Urinary bladder (tissue), 4 donors: ENCODE data around the gene TYMS. TPM values are rescaled to one million over a fixed set of nuclear protein-coding genes. Genes with fewer than 3 reads are reported as not detected.
A peak's percentile ranks its signal among the peaks of the same experiment; 100 is the strongest.

Experiments used
- DNase-seq: peaks from one replicate; pipeline ENCODE4 v3.0.0-alpha.2; 2015; ENCODE audit errors: extremely low spot score
- H3K27ac ChIP-seq: one replicate; pipeline ENCODE4 v1.5.1; 2013; ENCODE audit warnings: low read depth, mild to moderate bottlenecking, moderate library complexity
- H3K36me3 ChIP-seq: one replicate; pipeline ENCODE4 v1.6.1; 2013; ENCODE audit warnings: mild to moderate bottlenecking, moderate library complexity; ENCODE audit not compliant: insufficient read depth
- H3K4me1 ChIP-seq: one replicate; pipeline ENCODE4 v1.6.1; 2013; ENCODE audit warnings: mild to moderate bottlenecking, moderate library complexity; ENCODE audit not compliant: insufficient read depth
- H3K4me3 ChIP-seq: one replicate; pipeline ENCODE4 v1.5.1; 2013; ENCODE audit warnings: low read depth, low read length
- WGBS: extraction: QIAGEN DNeasy Blood & Tissue Kit; methylation state at CpG from one replicate; pipeline ENCODE4 v1.1.7; 2013; 5-methylcytosine and 5-hydroxymethylcytosine counted together
- polyA plus RNA-seq: library from polyadenylated mRNA; stranded (reverse); fragments of 200-250 nt; gene quantifications from one replicate; pipeline ENCODE4 v1.2.3, GENCODE V29; 2013
- total RNA-seq: library from RNA; depleted of rRNA; stranded (reverse); fragments of >200 nt; gene quantifications from one replicate; pipeline ENCODE4 v1.2.3, GENCODE V29; 2014
- donor health status: healthy with polysubstance abuse.
- donor health status: healthy.

The TYMS gene
- total and polyA plus RNA-seq, 2 donors, result 2.2 to 31.4 TPM

- H3K27ac ChIP-seq, result peak within 1 kb of the TSS; percentile 72
- 5% methylated on average over 91 of the region's 91 CpGs for WGBS
- H3K4me3 ChIP-seq, result peak within 1 kb of the TSS; percentile 69
- H3K4me1 ChIP-seq, result no peaks in the 10 kb centered on the region
- no peak for DNase-seq
- H3K36me3 ChIP-seq, result no peaks in the 10 kb centered on the region
Observed at GRCh38 chr18:712401-713134, 55.1 kb downstream of the TYMS start, which contains the start of gene ENOSF1. TSS of gene ENOSF1 (minus strand) at chr18:712630. CDS start at chr18:712587, 43 bp downstream.

- no peaks in the 10 kb centered on the region for H3K4me1 ChIP-seq
- 83% methylated on average over 23 of the region's 23 CpGs for WGBS
- no peak overlapping the region for H3K4me3 ChIP-seq
- H3K27ac ChIP-seq, result peak overlapping the region; percentile 11
- DNase-seq, result no peak
- no peaks in the 10 kb centered on the region for H3K36me3 ChIP-seq
Observed at GRCh38 chr18:713135-713490, 55.7 kb downstream of the TYMS start.

- 77% methylated on average over 1 of the region's 1 CpG for WGBS
- no peak overlapping the region for H3K27ac ChIP-seq
- peaks cover 2% of the 10 kb centered on the region for H3K36me3 ChIP-seq
- H3K4me1 ChIP-seq, result no peaks in the 10 kb centered on the region
- no peak overlapping the region for H3K4me3 ChIP-seq
- no peak for DNase-seq
Observed at GRCh38 chr18:715626-716025, 58.2 kb downstream of the TYMS start.

DNA sequence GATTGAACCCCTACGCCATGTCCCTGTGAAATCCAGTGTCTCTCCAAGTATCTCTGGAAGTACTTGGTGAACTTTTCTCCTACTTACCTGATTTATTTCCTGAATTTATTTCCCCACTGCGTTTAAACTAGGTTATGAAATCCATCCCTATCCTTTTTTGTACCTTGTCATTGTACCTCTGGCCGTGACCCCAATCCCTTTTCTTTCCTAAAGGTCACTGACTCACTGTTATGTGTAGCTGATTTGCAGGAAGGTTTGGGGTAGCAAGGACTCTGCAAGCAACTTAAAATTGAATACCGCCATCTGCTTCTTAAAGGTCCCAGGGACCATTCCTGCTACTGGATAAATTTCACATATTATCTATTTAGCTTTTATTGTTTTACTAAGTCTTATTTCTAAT is 59.5 kb downstream of the TYMS start:
- no peaks in the 10 kb centered on the region for H3K4me1 ChIP-seq
- H3K36me3 ChIP-seq, result peaks cover 2% of the 10 kb centered on the region
- 94% methylated on average over 4 of the region's 4 CpGs for WGBS
- DNase-seq, result no peak
- no peak overlapping the region for H3K27ac ChIP-seq
- H3K4me3 ChIP-seq, result no peak overlapping the region

Other genes with a start within 250 kb of the TYMS start
- gene COLEC12, start 157.0 kb upstream of the TYMS start, total RNA-seq, result 92.7 TPM
- gene COLEC12, start 157.0 kb upstream of the TYMS start, polyA plus RNA-seq, result 31.9 TPM
- gene CETN1, start 77.3 kb upstream of the TYMS start, total RNA-seq, result not detected
- not detected for gene CETN1, start 77.3 kb upstream of the TYMS start, polyA plus RNA-seq
- 3.2 TPM for gene CLUL1, start 60.7 kb upstream of the TYMS start, total RNA-seq
- 0.15 TPM for gene CLUL1, start 60.7 kb upstream of the TYMS start, polyA plus RNA-seq
- 53.0 TPM for gene ENOSF1, start 55.0 kb downstream of the TYMS start, total RNA-seq
- gene ENOSF1, start 55.0 kb downstream of the TYMS start, polyA plus RNA-seq, result 26.3 TPM
- 70.2 TPM for gene YES1, start 154.6 kb downstream of the TYMS start, total RNA-seq
- gene YES1, start 154.6 kb downstream of the TYMS start, polyA plus RNA-seq, result 23.1 TPM
- 6.3 TPM for gene ADCYAP1, start 247.2 kb downstream of the TYMS start, total RNA-seq
- gene ADCYAP1, start 247.2 kb downstream of the TYMS start, polyA plus RNA-seq, result 7.6 TPM